Stimulated activated naive CD4-positive, alpha-beta T cell treated with Interleukin-2 at 50 U/mL for 16 hours (primary cell): Measurements from ENCODE around the gene PAWR.
"Not testable (repeated sequence)": the region's sequence is repeated elsewhere in the genome, so short reads cannot be mapped to it uniquely, and the experiment has no call there.

Experiments used
- DNase-seq: peaks from one replicate; lab custom pipeline; 2025; lab: John Stamatoyannopoulos, UW

PAWR gene

GRCh38 chr12:79591988-79592387, 98.8 kb downstream of the PAWR start:
- no peak for DNase-seq

- no peak for DNase-seq
Observed at GRCh38 chr12:79590751-79591150, 100.0 kb downstream of the PAWR start.

GRCh38 chr12:79587368-79587767, 103.4 kb downstream of the PAWR start:
- no peak for DNase-seq

GRCh38 chr12:79585147-79585546, 105.6 kb downstream of the PAWR start:
- no peak for DNase-seq

- DNase-seq = no peak
Observed at GRCh38 chr12:79573820-79574219, 116.9 kb downstream of the PAWR start.

DNA sequence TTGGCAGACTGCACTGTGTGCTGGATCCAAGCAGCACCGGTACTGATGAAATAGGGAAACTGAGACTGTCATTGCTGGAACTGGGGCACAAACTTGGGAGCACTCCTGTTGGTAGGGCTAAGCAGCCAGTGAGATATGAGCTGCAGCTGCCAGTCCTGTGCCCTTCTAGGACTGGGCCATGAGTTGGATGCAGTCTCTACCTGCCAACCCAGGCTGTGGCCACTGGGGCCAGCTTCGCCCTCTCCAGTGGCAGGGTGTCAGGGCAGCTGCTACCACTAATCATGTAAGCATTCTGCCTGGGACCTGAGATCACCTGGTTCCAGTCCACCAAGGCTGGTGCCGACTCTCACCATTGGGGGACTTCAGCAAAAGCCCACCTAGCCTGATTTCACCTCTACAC, 121.1 kb downstream of the PAWR start:
- DNase-seq = no peak

- no peak for DNase-seq
Observed at GRCh38 chr12:79567175-79567563, 123.6 kb downstream of the PAWR start.

GRCh38 chr12:79566452-79567174, 124.2 kb downstream of the PAWR start:
- no peak for DNase-seq

DNA sequence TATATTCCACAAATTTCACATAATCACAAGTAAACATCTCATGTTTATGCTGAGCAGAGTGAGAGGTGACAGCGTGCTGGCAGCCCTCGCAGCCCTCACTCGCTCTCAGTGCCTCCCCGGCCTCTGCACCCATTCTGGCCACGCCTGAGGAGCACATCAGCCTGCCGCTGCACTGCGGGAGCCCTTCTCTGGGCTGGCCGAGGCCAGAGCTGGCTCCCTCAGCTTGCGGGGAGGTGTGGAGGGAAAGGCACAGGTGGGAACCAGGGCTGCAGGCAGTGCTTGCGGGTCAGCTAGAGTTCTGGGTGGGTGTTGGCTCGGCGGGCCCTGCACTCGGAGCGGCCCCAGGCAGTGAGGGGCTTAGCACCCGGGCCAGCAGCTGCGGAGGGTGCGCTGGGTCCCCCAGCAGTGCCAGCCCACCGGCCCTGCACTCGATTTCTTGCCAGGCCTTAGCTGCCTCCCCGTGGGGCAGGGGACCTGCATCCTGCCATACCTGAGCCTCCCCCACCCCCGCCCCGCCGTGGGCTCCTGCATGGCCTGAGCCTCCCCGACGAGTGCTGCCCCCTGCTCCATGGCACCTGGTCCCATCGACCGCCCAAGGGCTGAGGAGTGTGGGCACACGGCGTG, 125.9 kb downstream of the PAWR start:
- DNase-seq = not testable (repeated sequence)

DNA sequence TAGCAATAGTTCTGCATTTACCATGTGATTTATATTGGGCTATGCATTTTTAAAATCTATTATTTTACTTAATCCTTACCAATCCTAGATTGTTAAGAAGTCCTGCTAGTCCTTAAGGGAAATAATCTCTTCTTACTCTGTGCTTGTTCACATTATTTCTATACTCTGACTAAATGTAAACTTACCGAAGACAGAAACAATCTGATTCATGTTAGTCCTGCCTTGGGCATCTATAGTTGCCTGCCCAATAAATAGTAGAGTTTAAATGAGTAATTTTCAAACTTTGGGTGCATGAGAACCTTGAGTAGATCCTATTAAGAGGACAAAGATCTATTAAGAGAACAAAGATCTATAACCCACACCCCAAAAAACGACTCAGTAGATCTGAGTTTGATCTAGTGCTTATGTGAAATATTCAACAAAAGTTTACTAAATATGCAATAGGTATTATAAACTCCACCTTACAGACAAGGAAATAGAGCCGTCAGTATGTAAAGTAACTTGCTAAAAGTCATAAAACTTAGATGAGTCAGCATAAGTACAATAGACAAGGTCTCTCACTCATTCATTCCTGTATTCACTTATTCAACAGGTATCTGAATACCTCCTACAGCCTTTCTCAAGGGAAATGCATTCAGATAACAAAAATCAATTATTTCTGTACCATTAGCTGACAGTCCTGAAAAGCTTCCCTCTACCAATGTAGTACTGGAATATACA, 127.6 kb downstream of the PAWR start:
- DNase-seq = no peak

GRCh38 chr12:79561401-79562132, 129.2 kb downstream of the PAWR start:
- DNase-seq = no peak

- no peak for DNase-seq
Observed at GRCh38 chr12:79560225-79560889, 130.4 kb downstream of the PAWR start.

GRCh38 chr12:79559591-79559990, 131.2 kb downstream of the PAWR start:
- no peak for DNase-seq

DNA sequence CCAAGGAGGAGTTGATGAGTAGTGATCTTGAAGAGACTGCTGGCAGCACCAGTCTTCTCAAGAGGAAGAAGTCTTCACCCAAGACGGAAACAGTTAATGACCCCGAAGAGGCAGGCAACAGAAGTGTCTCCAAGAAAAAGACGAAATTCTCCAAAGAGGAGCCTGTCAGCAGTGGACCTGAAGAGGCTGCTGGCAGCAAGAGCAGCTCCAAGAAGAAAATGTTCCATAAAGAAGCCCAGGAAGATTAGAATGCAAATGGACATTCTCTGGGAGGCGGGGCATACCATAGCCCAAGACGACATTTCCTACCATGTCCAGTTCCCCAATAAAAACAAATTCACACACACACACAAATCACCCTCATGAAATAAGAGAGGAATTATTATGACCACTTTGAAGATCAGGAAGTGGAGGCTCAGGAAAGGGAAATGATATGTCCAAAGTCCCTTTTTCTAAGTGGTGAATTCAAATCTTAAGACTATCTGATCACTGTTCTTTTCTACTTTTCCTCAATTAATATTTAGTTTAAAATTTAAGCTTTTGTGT, 131.8 kb downstream of the PAWR start:
- no peak for DNase-seq

GRCh38 chr12:79557690-79558315, 133.0 kb downstream of the PAWR start:
- DNase-seq = no peak

DNA sequence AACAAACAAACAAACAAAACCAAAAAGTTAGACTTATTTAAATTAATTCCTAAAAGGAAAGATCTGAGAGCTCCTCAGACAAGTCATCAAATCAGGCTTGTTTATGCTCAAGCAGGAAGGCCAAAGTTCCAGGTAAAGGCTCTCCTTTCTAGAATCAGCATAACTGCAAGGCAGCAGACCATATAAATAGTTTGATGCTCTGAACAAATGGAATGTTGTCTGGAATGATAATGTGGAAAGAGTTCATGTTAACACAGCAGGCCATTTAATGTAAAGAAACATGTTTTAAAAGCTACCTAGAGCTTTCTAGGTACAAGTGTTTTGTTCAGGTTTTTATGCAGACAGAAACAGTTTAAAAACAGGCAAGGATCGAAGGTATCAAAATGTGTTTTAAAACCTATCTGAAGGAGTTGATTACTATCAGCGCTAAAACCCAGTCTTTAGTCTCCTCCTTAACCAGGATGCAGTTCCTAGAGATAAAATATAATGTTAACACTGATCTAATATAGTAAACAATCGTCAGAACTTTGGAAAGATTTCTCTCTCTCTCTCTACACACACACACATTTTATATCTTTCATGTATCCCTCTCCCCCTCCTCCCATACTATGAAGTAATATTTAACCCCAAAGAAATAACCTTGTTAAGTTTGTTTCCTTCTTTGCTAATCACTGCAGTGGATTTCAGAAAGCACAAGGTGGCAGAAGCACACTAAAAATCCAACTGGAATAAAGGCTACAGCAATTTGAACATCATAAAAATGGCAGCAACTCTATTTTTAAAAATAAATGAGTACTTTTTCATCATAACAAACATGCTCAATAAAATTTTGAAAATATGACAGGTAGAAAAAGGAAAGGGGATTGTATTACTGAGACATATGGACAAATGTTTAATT, 135.5 kb downstream of the PAWR start:
- no peak for DNase-seq

GRCh38 chr12:79553863-79554574, 136.7 kb downstream of the PAWR start:
- no peak for DNase-seq

DNA sequence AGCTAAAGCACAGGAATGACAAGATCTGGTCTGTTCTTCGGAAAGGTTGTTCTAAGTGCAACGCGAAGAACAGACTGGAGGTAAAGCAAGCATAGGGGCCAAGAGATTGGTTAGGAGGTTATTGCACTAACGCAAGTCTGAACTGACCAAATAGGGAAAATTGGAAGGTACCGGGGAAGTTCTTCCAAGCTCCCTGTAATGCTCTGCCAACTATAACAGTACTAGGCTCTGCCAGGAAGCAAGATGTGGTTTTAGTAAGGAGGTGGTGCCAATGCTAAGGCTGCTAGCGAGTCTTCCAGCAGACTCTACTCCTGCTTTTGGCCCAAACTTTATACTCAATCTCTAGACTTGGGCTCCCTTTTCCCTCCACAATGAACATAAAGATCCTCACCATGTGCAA, 138.6 kb downstream of the PAWR start:
- DNase-seq = no peak

GRCh38 chr12:79549531-79550271, 141.1 kb downstream of the PAWR start:
- no peak for DNase-seq
